ENCODE results near the gene EXOC2. TPM values are rescaled to one million over a fixed set of nuclear protein-coding genes. Genes with fewer than 3 reads are reported as not detected.

Gene EXOC2
- total and polyA plus RNA-seq, 7 donors = 5.4 to 23.2 (median 15.3) TPM

GRCh38 chr6:441126-441920 lies 251.6 kb downstream of the EXOC2 start:
- WGBS, 2 donors = 88 to 90% methylated on average over 12 of the region's 12 CpGs
- H3K36me3 ChIP-seq = no peaks in the 10 kb centered on the region
- no peaks in the 10 kb centered on the region for H3K4me1 ChIP-seq
- TF ChIP-seq POLR2AphosphoS5 (IDR thresholded peaks at IDR 0.05) (no peak), POLR2A (IDR thresholded peaks at IDR 0.05) (no peak), EP300 (IDR thresholded peaks at IDR 0.05) (no peak)
- TF ChIP-seq, protein P1, sequence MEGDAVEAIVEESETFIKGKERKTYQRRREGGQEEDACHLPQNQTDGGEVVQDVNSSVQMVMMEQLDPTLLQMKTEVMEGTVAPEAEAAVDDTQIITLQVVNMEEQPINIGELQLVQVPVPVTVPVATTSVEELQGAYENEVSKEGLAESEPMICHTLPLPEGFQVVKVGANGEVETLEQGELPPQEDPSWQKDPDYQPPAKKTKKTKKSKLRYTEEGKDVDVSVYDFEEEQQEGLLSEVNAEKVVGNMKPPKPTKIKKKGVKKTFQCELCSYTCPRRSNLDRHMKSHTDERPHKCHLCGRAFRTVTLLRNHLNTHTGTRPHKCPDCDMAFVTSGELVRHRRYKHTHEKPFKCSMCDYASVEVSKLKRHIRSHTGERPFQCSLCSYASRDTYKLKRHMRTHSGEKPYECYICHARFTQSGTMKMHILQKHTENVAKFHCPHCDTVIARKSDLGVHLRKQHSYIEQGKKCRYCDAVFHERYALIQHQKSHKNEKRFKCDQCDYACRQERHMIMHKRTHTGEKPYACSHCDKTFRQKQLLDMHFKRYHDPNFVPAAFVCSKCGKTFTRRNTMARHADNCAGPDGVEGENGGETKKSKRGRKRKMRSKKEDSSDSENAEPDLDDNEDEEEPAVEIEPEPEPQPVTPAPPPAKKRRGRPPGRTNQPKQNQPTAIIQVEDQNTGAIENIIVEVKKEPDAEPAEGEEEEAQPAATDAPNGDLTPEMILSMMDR (IDR thresholded peaks at IDR 0.05) = no peak
- no peak for DNase-seq
- H3K27me3 ChIP-seq = peaks cover 0 to 10% (median 0%) of the 10 kb centered on the region in 3 donors
- H3K4me3 ChIP-seq = no peak overlapping the region
- intact Hi-C loops (cut with DNase I) = no loop called here
- H3K27ac ChIP-seq = no peak overlapping the region
- H3K9me3 ChIP-seq = no peaks in the 10 kb centered on the region

DNA sequence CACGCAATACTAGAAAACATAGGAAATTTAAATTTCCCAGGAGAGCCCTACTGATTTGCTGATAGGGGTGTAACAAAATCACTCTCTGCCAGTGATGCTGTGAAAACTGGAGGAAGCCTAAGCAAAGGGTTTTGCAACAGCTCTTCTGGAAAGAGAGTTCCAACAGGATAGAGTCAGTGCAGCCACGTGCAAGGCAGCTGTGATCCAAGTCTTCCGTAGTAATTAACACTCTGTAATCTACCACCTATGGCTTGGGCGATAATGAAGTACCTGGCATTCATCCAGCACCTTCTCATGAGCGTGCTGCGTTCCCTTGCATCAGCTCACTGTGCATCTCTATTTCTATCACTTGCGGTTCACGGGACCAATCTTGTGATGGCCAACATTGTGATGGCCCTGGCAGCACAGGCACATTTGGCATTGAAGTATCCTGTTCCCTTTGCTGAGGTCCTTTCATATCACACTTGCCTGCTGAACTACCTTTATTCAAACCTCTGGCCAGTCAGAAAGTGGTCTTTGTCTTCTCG lies 253.2 kb downstream of the EXOC2 start:
- 69 to 83% methylated on average over 9 of the region's 9 CpGs for WGBS, 2 donors
- H3K9me3 ChIP-seq = no peaks in the 10 kb centered on the region
- no peak for DNase-seq
- TF ChIP-seq EP300 (IDR thresholded peaks at IDR 0.05) (no peak), POLR2A (IDR thresholded peaks at IDR 0.05) (no peak), POLR2AphosphoS5 (IDR thresholded peaks at IDR 0.05) (no peak)
- TF ChIP-seq, protein P1 (IDR thresholded peaks at IDR 0.05) = no peak
- H3K4me3 ChIP-seq = no peak overlapping the region
- intact Hi-C loops (cut with DNase I) = no loop called here
- H3K4me1 ChIP-seq = no peaks in the 10 kb centered on the region
- H3K27ac ChIP-seq = no peak overlapping the region
- H3K27me3 ChIP-seq = peaks cover 0 to 10% (median 0%) of the 10 kb centered on the region in 3 donors
- no peaks in the 10 kb centered on the region for H3K36me3 ChIP-seq

DNA sequence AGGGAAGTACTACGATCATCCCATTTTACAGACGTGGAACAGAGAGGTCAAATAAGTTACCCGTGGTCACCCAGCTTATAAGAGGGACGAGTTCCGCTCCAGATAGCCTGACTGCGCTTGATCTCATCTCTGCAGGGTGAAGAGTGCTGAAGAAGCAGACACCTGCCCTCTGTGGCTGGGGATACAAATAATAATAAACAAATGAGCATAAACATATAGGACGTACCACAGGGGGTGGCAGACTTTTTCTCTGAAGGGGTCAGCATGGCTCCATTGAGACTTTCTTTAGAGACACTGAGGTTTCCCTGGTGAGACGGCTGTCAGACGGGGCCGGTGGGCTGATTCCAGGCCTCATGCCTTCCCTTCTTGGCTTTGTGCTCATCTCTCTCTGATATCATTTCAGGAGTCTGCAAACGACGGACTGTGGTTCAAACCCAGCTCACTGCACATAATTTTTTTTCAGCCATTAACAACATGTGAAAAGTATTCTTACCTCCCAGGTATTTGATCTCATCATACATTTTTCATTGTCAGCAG lies 254.2 kb downstream of the EXOC2 start:
- Histone ChIP-seq H3K9me3 (no peaks in the 10 kb centered on the region), H3K4me1 (no peaks in the 10 kb centered on the region), H3K4me3 (no peak overlapping the region), H3K36me3 (no peaks in the 10 kb centered on the region), H3K27me3 (peaks cover 0 to 1% (median 0%) of the 10 kb centered on the region in 3 donors), H3K27ac (no peak overlapping the region)
- TF ChIP-seq POLR2AphosphoS5 (IDR thresholded peaks at IDR 0.05) = no peak
- TF ChIP-seq, protein P1 (IDR thresholded peaks at IDR 0.05) = no peak
- no peak for TF ChIP-seq POLR2A (IDR thresholded peaks at IDR 0.05)
- no peak for TF ChIP-seq EP300 (IDR thresholded peaks at IDR 0.05)
- WGBS, 2 donors = 85 to 86% methylated on average over 12 of the region's 12 CpGs
- intact Hi-C loops (cut with DNase I) = no loop called here
- no peak for DNase-seq

GRCh38 chr6:437037-437392 lies 255.9 kb downstream of the EXOC2 start:
- WGBS, 2 donors = 93 to 95% methylated on average over 6 of the region's 6 CpGs
- TF ChIP-seq POLR2A (IDR thresholded peaks at IDR 0.05) (no peak), POLR2AphosphoS5 (IDR thresholded peaks at IDR 0.05) (no peak), EP300 (IDR thresholded peaks at IDR 0.05) (no peak)
- TF ChIP-seq, protein P1 (IDR thresholded peaks at IDR 0.05) = no peak
- H3K27ac ChIP-seq = no peak overlapping the region
- H3K9me3 ChIP-seq = no peaks in the 10 kb centered on the region
- no peaks in the 10 kb centered on the region for H3K4me1 ChIP-seq
- intact Hi-C loops (cut with DNase I) = no loop called here
- no peak for DNase-seq
- H3K27me3 ChIP-seq = no peaks in the 10 kb centered on the region
- no peaks in the 10 kb centered on the region for H3K36me3 ChIP-seq
- no peak overlapping the region for H3K4me3 ChIP-seq
